Tongue (tissue), 2 donors: ENCODE data around the gene ARHGAP4. TPM values are rescaled to one million over a fixed set of nuclear protein-coding genes. Genes with fewer than 3 reads are reported as not detected.
A peak's percentile ranks its signal among the peaks of the same experiment; 100 is the strongest.

Experiments
- DNase-seq: peaks from one replicate; pipeline ENCODE4 v3.0.0-alpha.2; 2015
- total RNA-seq: library from RNA; depleted of rRNA; stranded (reverse); fragments of >200 nt; gene quantifications from one replicate; pipeline ENCODE4 v1.2.3, GENCODE V29; 2014

The ARHGAP4 gene
- total RNA-seq, 1 donor from 2014 or later, result 19.6 TPM

- no peak for DNase-seq
Observed at GRCh38 chrX:153927672-153927921, 1.5 kb upstream of the ARHGAP4 start.

DNA sequence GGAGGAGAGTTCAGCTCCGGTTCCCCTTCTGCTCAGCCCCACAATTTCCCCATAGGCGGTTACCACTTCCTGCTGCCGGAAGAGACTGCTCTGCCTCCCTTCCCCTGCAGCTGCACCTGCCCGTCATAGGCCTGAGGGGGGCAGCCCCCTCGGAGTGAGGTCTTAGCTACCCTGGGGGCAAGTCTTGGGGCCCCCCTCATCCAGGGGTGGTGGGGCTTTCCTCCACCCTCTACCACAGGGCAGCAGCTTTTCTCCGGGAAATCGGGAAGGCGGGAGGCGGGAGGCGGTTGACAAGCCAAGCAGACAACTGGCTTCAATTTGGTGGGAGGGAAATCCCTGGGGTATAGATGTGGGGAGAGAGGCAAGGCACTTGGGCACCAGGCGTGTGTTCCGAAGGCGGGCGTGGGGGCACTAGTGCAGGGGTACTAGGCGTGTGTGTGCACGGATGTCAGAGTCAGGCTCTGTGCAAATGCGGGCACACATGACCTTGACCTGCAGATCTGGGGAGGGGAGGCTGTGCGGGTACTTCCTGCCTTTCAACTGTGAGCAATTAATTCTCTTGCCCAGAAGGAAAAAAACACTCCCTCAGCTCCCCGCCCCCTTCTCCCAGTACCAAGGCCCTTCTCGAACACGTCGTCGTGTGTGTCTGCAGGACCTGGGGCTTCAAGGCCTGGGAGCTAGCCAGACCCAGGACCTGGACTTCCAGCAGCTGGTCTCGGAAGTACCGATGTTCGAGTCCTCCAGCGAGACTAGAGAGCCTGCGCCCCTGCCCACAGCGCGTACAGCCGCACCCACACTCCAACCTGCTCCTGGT is 1.0 kb upstream of the ARHGAP4 start:
- peak; percentile 80 for DNase-seq

DNA sequence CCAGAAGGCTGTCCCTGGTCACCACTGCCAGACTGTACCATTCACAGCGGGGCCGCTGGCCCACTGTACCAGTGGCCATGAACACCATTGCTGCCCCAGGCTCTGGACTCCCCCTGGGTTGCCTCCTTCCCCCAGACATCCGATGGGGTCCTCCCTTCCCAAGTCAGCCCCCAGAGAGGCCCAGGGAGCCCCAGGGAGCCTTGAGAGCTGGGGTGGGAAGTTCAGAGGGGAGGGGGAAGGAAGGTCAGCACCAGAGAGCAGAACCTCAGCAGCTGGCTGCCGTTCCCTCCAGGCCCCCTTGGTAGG is 441 bp upstream of the ARHGAP4 start:
- DNase-seq, result no peak

GRCh38 chrX:153925387-153925738 is 701 bp downstream of the ARHGAP4 start:
- DNase-seq, result no peak

DNA sequence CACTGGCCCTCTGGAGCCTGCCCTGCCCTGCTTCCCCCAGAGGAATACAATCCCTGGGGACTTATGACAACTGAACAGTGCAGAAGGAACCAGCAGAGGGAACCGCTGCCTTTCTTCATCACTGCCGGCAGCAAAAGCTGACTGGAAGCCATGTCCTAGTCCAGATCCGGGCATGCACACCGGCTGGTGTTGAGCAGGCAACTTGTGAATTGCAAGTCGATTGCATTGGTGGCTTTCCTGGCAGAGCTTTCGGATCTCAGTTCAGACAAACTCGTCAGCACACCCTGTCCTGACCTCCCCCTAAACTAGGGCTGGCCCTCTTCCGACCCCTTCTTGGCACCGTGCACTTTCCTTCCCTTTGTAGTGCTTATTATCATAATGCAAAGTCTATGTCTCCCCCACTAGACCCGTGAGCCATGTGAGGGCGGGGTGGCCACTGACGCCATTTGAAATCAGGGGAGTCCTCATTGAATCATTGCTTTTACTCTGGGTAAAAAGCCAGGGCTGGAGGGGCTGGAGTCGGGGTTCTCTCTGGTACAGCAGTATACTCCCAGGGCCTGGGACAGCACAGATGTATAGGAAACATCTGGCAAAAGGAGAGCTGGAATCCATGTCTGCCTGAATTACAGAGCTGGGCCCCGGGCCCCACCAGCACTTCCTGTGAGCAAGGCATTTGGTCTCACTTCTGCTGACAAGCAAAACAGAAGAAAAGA is 1.8 kb downstream of the ARHGAP4 start:
- DNase-seq, result no peak

GRCh38 chrX:153922932-153923857 is 2.9 kb downstream of the ARHGAP4 start:
- peak; percentile 76 for DNase-seq

- peak; percentile 47 for DNase-seq
Observed at GRCh38 chrX:153921511-153922446, 4.3 kb downstream of the ARHGAP4 start.

DNA sequence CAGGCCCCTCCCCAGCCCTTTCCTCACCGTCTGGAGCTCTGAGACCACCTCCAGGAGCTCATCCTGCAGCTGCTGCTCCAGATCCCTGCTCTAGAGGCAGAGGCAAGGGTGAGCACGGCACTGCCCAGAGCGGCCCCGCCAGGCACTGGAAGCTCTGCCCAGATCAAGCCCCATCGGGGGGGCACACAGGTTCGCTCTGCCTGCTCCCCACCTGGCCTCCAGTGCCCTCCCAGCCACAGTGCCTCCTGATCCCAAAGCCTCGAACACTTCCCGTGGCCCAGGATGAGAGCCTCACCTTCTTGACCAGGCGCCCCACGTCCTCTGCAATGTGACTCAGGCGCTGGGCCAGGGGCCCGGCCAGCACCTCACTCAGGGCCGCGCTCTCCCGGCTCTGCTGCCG is 5.0 kb downstream of the ARHGAP4 start:
- no peak for DNase-seq

DNA sequence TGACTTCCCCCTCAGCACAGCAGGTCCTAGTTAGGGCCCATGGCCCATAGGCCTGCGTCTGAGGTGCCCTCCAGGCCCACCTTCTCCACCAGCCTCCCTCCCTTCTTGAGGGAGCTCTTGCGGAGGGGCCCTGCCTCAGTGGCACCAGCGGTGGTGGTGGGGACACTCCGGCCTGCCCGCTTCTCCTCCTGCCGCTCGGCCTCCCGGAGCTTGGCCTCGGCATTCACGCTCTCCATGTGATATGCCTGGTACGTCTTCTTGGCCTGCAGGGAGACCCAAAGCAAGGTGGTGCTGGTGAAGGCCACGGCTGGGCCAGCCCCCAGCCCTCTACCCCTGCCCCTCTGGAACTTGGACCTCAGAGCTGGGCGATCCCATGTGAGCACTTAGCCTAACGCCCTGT is 5.5 kb downstream of the ARHGAP4 start:
- no peak for DNase-seq

DNA sequence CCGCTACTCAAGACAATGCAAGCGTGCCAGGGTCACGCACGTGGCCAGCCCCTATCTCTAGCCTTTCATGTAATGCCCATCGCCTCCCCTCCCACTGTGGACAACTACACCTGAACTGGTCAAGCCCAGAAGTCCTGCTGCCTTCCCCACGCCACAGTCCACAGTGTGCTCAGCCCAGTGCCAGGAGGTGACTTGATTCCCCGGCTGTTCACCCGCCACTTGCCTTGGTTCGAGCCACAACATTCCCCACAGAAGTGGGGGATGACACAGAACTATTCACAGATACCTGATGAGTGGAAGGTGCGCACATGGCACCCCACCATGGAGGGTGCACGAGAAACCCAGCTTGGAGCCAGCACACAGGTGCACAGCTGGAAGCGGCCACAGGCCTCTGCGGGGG is 6.8 kb downstream of the ARHGAP4 start:
- no peak for DNase-seq

GRCh38 chrX:153917869-153918268 is 8.2 kb downstream of the ARHGAP4 start:
- no peak for DNase-seq

DNA sequence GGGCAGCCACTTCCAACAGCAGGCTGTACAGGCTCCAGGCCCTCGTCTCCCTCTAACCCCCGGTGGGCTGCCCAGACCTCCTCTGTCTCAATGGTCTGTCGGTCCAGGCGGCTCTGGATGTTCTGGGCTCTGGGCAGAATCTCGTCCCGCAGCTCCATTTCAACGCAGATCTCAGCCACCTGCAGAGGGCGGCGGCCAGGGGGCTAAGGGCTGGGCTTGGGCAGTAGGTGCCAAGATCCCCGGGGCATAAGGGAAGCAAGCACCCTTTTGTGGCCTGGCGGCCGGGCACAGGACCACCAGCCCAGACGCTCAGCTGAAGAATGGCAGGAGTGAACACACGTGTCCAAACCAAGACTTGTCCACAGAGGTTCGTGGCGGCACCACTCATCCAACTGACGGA is 12.4 kb downstream of the ARHGAP4 start:
- no peak for DNase-seq

DNA sequence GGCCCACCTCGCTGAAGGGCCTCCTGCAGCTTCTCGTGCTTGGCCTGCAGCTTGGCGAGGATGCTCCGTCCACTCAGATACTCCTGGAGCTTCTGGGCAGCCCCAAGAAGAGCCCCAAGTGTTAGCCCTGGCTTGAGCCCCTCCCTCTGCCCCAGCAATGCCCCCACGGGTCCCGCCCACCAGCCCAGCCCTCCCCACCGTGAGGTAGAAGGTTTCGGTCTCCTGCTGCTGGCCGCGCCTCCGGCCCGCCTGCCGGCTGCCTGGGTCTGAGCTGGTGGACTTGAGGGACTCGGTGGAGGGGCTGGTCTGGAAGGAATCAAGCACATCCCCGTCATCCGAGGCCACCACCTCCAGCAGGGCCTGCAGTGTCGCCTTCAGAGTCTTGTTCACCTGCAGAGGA is 12.9 kb downstream of the ARHGAP4 start:
- DNase-seq, result no peak

DNA sequence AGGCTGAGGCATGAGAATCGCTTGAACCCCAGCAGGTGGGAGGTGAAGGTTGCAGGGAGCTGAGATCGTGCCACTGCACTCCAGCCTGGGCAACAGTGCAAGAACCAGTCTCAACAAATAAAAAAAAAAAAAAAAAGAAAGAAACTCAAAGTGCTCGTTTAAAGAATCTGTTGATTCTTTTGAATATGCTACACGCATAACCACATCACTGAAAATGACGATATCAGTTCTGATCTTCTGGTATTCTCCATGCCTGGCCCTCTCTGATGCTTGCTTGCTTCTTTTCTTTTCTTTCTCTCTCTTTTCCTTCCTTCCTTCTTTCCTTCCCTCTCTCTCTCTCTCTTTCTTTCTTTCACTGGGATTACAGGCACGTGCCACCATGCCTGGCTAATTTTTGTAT is 14.3 kb downstream of the ARHGAP4 start:
- no peak for DNase-seq

- DNase-seq, result no peak
Observed at GRCh38 chrX:153910446-153910845, 15.6 kb downstream of the ARHGAP4 start.

GRCh38 chrX:153909980-153910360 is 16.1 kb downstream of the ARHGAP4 start:
- DNase-seq, result no peak

DNA sequence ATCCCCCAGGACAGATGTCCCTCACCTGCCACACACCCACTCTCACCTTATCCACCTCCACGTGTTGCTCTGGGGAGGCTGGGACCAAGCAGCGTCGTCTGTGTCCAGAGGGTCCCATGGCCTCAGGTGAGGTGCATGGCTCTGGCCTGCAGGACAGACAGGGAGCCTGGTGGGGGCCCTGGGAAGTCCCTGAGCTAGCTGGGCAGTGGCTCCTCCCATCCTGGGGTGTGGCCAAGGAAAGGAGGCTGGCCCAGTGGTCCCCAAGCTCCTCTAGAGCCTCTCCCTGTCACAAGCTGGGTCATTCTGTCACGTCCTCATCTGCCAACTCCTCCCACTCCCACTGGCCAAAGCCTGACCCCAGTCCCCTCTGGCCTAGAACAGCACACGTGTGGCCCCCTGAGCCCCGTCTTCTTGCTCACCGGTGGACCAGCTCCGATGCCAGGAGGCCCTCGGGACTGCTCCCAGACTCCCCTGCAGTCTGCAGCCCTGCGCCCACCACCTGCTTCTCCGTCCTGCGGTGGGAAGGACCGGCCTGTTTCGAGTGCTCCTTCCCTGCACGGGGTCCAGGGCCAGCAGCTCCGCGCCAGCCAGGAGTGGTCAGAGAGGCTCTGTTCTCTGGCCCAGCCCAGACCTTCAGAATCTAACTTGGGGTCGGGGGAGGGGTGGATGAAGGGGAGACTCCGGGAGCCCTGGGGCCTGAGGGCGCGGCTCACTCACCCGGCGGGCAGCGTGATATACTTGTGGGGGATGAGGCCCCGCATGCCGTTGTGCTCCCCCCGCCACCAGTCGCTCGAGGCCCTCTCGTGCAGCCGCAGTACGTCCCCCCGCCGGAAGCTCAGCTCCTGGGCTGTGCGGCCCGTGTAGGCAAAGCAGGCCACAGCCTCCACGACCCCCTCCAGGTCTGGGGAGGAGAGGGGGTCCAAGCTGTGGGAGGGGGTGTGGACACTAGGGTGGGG is 16.8 kb downstream of the ARHGAP4 start:
- DNase-seq, result no peak

DNA sequence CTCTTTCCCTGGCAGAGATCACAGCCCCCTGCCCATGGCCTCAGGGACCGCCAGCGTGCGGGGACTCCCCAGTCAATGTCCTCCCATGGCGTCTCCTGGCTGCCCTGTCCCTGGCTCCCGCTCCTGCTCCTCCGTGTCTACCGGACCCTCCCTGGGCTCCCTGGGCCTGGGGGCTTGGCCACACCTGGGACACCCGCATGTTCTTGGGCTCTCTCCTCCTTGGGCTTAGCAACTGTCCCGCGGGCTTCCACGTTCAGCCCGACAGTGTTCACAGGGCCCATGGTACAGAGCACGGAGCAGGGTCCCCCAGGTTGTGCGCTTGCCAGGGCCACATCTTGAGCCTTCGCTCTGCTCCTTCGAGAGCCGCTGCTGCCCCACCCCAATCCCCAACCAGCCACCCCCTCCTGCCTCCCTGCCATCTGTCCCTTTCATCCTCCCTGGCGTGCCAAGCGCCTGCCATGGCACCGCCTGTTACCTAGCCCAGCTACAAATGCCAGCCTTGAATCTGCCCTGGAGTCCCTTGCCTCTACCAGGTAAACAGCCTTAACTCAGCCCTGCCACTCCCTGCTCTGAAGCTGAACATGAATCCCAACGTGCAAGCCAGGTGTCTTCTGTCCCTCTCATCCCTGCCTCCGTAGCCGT is 17.7 kb downstream of the ARHGAP4 start:
- no peak for DNase-seq

DNA sequence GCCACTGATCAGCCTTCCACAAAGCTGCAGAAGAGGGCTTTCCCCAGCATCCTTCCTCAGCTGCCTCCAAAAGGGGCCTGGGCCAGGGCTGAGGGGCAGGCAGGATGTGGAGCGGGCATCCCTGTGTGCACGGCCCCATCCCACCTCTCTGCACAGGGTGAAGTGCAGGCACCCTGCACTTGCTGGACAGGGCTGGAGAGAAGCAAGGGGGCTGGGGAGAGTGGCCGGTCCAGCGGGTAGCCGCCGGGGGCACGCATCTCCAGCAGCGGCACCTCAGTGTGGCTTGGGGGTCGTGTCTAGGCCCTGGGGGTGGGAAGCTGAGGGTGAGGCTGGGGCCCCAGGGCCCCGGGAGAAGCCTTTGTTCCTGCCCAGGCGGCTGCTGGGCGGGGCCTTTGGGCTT is 18.6 kb downstream of the ARHGAP4 start:
- no peak for DNase-seq

DNA sequence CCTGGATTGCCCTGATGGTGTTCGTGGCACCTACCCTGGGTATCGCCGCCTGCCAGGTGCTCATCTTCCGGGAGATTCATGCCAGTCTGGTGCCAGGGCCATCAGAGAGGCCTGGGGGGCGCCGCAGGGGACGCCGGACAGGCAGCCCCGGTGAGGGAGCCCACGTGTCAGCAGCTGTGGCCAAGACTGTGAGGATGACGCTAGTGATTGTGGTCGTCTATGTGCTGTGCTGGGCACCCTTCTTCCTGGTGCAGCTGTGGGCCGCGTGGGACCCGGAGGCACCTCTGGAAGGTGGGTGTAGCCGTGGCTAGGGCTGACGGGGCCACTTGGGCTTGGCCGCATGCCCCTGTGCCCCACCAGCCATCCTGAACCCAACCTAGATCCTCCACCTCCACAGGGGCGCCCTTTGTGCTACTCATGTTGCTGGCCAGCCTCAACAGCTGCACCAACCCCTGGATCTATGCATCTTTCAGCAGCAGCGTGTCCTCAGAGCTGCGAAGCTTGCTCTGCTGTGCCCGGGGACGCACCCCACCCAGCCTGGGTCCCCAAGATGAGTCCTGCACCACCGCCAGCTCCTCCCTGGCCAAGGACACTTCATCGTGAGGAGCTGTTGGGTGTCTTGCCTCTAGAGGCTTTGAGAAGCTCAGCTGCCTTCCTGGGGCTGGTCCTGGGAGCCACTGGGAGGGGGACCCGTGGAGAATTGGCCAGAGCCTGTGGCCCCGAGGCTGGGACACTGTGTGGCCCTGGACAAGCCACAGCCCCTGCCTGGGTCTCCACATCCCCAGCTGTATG is 19.7 kb downstream of the ARHGAP4 start:
- DNase-seq, result no peak
